Measurements from ENCODE around the gene NUDT3.
"Not testable (repeated sequence)": the region's sequence is repeated elsewhere in the genome, so short reads cannot be mapped to it uniquely, and the experiment has no call there.

NUDT3 gene

DNA sequence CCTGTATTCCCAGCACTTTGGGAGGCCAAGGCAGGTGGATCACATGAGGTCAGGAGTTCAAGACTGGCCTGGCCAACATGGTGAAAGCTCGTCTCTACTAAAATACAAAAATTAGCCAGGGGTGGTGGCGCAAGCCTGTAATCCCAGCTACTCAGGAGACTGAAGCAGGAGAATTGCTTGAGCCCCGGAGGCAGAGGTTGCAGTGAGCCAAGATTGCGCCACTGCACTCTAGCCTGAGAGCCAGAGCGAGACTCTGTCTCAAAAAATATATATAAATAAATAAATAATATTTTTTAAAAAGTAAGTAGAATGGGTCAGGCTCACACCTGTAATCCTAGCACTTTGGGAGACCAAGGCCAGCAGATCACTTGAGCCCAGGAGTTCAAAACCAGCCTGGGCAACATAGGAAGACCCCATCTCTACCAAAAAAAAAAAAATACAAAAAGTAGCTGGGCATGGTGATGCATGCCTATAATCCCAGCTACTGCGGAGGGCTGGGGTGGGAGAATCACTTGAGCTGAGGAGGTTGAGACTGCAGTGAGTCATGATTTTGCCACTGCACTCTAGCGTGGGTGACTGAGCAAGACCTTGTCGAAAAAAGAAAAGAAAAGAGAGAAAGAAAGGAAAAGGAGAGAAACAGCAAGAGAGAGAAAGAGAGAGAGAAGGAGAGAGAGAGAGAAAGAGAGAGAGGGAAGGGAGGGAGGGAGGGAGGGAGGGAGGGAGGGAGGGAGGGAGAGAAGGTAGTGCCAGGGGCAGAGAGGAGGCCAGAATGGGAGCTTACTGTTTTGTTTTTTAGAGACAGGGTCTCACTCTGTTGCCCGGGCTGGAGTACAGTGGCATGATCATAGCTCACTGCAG is 26.5 kb downstream of the NUDT3 start:
- DNase-seq = not testable (repeated sequence)

DNA sequence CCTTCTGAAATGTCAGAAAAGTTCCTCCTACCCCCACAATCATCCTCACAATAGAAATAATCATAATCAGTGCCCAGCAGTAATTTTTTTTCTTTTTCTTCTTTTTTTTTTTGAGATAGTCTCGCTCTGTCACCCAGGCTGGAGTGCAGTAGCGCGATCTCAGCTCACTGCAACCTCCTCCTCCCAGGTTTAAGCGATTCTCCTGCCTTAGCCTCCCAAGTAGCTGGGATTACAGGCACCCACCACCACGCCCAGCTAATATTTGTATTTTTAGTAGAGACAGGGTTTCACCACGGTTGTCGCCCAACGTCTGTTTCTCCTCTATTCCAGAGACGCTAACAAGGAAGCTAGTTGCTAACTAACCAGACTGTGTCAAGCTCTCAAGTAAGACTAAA is 28.8 kb downstream of the NUDT3 start:
- not testable (repeated sequence) for DNase-seq

DNA sequence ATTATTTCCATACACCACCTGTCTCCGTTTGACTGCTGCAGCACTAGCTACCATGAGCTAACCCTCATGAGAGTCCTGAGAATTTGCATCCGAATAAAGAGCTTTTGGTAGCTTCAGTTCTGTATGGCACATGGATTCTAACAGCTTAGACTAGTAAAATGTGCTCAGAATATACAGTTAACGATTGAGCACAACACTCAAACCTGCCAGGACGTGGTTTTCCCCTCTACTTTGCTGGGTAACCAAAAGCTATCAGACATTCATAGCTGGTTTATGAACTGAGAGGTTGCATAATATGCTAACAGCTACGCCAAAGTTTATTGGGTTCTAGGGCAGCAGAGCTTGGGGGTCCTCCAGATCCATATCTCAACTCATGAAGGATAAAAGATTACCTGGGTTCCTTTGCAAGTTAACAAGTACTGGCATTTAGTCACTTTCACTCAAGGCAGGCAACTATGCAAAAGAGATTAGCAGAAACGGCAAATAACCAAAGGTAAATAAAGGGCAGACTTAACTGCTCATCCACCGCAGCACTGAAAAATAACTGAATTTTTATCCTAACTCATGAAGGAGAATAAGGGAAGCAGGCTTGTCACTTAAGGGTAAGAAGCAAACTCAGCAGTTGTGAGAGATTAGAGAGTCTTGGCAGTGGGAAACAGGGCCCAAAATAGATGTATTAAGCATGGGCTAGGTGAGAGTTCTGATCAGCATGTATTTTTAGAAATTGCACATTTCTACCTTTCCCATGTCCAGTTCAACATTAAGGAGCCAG is 29.4 kb downstream of the NUDT3 start:
- DNase-seq = no peak

DNA sequence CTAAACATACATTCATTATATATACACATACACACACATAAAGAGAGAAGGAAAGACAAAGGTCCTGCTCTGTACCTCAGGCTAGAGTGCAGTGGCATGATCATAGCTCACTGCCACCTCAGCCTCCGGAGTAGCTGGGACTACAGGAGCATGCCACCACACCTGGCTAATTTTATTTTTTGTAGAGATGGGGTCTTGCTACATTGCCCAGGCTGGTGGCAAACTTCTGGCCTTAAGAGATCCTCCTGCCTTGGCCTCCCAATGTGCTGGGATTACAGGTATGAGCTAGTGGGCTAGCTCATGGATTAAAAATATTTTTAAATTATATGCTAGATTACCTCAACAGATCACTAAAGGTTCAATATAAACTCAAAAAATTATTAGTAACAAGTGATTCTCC is 30.3 kb downstream of the NUDT3 start:
- DNase-seq = no peak

DNA sequence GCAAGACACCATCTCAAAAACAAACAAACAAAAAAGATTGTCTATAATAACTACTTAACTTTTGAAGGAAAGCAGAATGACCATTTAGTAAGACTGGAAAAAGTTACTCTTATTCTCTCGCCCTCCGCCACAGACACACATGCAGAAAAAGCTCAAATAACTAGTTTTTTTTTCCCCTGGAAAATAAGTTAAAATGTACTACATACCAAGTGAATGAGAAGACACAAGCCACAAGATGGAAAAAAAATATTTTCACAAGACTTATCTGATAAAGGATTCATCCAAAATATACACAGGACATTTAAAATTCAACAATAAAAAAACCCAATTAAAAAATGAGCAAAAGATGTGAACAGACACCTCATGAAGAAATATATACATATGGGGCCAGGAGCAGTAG is 31.9 kb downstream of the NUDT3 start:
- DNase-seq = no peak

DNA sequence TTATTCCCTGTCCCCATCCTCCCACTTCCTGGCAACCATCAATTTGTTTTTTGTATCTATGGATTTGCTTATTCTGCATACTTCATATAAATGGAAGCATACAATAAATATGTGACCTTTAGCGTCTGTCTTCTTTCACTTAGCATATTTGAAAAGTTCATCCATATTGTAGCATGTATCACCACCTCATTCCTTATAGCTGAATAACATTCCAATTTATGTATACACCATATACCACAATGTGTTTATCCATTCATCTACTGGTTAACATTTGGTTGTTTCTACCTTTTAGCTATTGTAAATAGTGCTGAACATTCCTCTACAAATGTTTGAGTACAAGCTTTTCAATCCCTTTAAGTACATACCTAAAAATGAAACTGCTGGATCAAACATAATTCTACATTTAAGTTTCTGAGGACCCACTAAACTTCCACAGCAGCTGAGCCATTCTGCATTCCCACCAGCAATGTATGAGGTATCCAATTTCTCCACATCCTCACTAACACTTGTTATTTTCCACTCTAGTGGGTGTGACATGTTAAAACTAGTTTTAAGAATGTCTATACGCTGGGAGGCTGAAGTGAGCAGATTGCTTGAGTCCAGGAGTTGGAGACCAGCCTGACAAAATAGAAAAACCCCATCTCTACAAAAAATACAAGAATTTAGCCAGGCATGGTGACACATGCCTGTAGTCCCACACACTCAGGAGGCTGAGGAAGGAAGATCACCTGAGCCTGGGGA is 32.9 kb downstream of the NUDT3 start:
- DNase-seq = no peak

DNA sequence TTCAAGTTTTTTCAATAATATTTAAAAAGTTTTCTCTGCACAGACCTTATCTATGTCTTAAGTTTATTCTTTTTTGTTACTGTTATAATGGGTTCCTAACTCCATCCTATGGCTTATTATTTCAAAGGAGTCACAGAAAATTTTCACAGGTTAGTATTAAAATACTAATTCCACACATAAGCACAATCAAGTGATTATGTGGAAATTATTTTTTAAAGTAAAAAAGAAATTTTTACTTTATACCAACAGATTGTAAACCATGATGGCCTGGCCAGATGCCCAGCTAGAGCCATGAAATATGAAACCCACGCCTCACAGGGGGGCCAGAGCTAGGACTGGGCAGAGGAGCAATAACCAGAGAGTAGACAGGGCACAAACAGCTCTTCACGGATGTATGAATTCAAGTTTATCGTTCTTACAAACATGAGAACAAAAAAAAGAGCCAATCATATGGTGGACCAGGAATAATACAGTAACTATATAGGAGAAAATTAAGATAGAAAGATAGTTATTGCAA is 34.0 kb downstream of the NUDT3 start:
- no peak for DNase-seq

DNA sequence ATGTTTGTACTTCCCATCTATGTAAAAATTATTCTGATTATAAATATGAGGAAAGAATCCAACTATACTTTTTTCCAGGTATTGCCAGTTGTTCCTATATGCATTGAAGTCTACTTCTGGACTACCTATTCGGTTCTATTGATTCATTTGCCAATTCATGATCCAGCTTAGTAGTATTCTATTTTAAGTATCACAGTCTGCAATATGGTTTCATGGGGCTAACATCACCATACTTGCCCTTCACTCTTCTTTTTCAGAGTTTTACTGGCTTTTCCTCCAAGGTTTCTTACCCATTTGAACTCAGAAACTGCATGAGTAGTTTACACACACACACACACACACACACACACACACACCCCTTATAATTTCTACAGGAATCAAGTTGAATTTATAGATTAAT is 34.5 kb downstream of the NUDT3 start:
- DNase-seq = no peak

DNA sequence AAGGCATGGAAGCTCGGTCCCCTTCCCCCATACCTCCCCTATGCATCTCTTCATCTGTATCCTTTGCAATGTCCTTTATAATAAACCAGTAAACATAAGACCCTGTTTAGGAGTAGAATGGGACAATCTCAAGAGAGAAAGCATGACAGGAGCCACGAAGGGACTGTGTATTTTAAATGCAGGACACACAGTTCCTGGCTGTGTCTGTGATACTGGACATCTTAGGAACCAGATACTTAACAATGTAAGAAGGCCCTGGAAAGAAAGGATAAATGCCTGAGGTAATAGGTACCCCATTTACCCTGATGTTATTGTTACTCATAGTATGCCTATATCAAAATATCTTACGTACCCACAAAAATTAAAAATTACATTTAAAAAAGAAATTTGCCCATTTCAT is 36.6 kb downstream of the NUDT3 start:
- no peak for DNase-seq

DNA sequence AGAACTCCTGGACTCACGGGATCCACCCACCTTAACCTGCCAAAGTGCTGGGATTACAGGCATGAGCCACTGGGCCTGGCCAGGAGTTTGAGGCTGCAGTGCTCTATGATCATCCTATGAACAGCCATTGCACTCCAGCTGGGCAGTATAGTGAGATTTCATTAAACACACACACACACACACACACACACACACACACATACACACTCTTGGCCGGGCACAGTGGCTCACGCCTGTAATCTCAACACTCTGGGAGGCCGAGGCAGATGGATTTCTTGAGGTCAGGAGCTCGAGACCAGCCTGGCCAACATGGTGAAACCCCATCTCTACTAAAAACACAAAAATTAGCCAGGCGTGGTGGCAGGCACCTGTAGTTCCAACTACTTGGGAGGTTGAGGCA is 38.2 kb downstream of the NUDT3 start:
- not testable (repeated sequence) for DNase-seq

DNA sequence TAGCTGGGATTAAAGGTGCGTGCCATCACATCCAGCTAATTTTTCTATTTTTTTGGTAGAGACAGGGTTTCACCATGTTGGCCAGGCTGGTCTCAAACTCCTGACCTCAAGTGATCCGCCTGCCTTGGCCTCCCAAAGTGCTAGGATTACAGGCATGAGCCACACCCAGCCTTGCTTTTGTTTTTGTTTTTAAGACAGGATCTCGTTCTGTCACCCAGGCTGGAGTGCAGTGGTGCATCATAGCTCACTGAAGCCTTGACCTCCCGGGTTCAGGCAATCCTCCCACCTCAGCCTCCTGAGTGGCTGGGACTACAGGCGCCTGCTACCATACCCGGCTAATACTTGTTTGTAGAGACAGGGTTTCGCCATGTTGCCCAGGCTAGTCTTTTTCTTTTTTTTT is 38.9 kb downstream of the NUDT3 start:
- DNase-seq = not testable (repeated sequence)

DNA sequence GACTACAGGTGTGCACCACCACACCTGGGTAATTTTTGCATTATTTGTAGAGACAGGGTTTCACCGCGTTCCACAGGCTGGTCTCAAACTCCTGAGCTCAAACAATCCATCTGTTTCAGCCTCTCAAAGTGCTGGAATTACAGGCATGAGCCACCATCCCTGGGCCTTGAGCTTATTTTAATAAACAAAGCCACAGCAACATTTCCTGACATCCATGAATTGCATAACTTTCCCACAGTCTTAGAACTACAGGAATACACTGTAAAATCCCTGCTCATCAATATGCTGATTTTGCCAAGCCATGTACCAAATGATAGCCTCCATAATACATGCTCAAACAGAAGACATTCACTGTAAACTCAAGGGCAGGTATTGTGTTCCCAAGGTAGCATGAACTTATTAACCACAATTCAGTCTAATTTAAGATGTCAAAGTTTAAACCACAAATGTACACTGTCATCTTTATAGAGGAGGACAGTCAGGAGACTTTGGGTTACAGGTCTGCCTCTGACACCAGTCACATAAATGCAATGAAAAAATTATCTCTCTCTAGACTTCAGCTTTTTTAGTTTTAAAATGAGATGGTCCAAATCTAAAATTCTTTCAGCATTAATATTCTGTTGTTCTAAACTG is 40.0 kb downstream of the NUDT3 start:
- no peak for DNase-seq

DNA sequence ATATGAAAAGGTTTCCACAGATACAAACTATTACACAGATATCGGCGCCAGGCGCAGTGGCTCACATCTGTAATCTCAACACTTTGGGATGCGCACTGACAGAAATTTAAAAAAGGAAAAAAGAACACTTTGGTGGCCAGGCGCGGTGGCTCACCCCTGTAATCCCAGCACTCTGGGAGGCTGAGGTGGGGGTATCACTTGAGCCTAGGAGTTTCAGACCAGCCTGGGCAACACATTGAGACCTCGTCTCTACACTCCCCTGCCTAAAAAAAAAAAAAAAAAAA is 41.6 kb downstream of the NUDT3 start:
- no peak for DNase-seq

DNA sequence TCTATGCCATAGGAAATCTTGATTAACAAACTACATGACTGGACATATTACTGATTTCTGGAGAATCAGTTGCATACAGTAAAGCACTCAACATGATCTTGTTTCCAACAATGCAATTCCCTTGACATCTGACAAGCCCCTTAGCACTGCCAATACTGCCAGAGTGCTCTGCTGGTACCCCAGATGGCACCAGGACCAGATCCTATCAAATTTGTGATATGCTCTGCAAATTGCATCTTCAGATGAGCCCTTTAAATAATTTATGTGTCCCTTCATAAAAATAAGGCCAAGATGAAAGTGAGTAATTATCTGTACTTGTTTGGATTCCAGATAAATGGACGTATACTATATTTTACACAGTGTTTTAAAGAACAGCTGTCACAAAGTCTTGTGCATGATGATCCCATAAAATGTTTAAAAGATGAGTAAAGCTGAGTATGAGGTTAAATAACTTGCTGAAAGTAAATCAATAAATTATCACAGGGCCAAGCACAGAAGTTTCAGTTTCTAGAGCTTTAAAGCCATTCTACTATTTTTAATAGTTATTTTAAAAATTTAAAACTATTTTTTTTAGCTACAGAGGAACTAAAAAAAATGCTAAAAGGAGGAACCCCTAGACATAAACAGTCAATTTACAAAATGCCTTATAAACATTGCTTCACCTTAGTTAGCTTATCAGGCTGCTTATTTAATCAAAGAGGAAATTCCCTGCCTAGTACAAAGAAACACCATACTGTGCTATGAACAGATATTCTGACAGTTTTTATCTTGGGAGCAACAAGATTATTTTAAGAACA is 42.1 kb downstream of the NUDT3 start:
- DNase-seq = no peak

DNA sequence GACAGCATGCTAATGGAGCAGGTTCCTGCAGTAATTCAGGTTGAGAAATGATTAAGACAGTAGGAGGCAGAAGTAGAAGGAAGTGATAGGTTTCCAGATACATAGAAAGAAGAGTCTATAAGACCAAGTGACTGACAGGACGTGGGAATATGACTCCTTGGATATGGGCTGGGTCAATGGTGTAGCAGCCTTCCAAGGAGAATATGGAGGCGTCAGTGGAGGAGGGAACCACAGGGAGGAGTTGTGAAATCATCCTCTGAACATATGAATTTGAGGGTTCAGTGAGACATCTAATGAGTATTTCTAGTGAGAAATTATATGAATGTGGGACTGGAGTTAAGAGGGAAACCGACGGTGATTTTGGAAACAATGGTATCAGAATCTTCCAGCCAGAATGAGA is 43.3 kb downstream of the NUDT3 start:
- no peak for DNase-seq

DNA sequence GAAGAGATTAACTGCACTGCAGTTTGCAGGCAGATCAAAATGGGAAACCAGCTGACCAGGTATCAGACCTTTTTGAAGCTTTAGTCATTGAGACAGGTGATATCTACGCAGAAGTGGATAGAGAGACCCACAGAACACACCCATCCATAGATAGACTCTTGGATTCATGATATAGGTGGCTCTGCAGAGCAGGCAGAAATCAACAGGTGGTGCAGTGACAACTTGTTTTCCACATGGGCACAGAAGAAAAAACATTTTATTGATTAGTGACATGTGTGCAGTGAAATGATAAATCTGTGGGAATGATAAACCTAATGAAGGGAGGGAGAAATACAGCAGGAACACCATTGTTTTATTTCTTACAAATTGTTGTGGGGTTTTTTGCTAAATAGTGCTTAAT is 45.2 kb downstream of the NUDT3 start:
- no peak for DNase-seq

DNA sequence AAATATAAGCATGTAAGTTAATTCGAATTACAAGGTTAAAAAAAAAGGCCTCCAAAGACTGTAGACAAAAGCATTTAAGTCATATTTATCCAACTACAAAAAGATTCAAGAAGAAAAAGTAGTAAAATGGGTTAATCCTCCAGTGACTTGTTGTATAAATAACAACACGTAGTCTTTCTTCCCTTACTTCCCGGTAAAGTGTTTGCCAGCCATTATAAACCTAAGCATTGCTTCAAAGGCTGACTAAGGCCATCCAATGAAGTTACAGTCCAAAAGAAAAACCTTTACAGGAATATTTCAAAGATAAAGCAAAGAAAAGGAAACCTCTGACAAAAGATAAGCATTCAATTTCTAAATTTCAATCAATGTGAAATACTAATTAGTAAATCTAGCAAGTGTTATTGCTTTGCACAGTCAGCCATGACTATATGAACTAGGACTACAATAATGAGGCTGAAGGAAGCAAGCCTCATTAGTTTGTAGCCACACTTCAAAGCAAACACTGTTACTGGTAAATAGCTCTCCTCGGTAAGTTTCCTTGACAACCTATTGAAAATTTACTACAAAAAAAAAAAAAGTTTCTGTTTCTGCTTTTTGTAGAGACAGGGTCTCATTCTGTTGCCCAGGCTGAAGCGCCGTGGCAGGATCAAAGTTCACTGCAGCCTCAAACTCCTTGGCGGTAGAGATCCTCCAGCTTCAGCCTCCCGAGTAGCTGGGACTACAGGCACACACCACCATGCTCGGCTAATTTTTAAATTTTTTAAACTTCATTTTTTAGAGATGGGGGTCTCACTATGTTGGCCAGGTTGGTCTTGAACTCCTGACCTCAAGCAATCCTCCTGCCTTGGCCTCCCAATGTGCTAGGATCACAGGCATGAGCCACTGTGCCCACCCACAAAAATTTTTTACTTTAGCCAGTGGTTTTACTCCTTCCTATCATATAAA is 46.0 kb downstream of the NUDT3 start:
- no peak for DNase-seq

DNA sequence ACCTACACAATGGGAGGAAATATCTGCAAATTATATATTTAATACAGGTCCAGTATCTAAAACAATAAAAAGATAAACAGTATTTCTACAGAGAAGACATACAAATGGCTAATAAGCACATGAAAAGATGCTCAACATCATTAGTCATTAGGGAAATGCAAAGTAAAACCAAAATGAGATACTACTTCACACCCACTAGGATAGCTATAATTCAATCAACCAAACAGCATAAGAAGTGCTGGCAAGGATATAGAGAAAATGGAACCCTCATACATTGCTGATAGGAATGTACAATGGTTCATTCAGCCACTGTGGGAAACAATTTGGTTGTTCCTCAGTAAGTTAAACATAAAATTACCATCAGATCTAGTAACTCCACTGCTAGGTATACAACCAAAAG is 48.7 kb downstream of the NUDT3 start:
- DNase-seq = no peak

DNA sequence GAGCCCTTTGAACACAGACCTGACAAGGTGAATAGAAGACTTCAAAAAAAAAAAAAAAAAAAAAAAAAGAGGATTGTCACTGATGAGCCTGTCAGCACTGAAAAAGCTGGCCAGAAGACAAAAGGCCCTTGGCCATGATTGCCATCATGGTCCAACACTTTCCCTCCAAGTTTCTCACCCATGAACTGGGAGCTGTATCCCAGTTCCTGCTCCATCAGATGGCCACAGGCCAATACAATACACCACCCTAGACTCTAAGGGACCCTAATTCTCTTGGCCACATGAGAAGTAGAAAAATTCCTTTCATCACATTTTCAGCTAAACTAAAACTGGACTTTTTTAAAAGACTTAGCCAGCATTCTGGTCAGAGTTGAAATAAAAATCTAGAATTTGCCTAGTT is 50.2 kb downstream of the NUDT3 start:
- no peak for DNase-seq

DNA sequence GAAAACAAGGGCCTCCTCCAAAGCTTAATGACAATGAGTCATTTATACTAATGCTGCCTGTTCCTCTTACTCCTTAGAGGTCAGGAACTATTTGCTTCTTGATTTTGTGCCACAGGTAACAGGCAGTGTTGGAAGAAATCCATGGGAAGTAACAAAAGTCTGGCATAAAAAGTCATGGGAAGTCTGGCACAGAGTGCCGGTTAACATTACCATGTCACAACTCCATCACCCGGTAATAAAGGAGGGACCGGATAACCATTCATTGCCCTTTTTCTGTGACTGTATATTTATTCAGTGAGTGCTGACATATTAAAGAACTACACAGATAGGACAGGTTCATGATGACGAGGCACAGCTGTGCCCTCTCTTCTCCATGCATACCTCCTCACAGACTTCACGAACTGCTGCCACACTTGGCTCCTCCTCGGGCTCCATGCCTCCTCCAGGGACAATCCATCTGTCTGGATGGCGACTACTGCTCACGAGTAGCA is 50.9 kb downstream of the NUDT3 start:
- DNase-seq = no peak

DNA sequence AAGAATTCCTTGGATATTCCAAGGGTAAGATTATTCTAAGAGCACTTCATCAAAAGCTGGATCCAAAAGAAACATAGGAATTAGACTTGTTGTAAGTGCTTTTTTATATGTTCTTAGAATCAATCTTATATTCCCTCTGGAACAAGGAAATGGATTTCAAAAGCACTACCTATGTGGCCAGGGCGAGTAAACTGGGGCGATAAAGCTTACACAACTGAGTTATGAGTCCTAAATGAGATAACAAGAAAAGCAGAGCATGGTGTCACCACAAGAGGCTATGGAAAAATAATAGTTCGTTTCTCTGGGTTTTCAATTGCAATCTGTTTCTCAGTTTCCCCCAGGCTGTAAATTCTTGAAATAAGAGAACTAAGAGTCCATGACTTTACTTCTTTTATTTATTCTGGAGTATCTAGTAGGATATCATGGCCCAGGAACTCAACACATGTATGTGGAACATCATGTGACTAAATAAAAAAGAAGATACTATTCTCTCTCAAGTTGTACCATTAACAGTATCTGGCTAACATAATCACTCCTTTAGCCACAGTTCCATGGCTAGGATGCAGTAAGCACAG is 51.5 kb downstream of the NUDT3 start:
- no peak for DNase-seq

All from activated T-cell treated with anti-CD3 and anti-CD28 coated beads for 4 hours (primary cell).